Measurements from ENCODE around the gene HPRT1. TPM values are rescaled to one million over a fixed set of nuclear protein-coding genes. Genes with fewer than 3 reads are reported as not detected.

HPRT1 gene
- total RNA-seq, 1 donor from 2014 or later, result 14.1 TPM

DNA sequence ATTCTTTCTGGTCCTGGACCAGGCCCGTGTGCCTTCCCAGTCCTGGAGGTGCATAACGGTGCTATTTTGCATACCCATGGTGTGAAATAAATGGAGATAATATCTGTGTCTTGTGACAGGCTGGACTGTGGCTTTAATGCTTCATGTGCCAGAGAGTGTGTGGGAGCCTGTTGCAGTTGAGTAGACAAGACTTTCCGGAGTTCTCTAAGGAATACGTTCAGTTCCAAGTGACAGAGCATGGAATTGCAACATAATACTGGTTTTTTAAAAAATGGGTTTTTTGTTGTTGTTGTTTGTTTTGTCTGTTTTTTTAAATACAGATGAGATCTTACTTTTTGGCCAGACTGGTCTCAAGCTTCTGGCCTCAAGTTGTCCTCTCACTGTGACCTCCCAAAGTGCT, 74.0 kb downstream of the HPRT1 start:
- no peak overlapping the region for H3K4me3 ChIP-seq (ENCODE audit: low read length in 3 of 3)
- H3K27ac ChIP-seq (ENCODE audit: low read depth, low read length), result no peak overlapping the region
- H3K4me1 ChIP-seq (ENCODE audit: control insufficient read depth in 3 of 3, insufficient read depth in 3 of 3, low read length in 3 of 3), result no peaks in the 10 kb centered on the region
- peaks cover 0 to 4% (median 0%) of the 10 kb centered on the region in 3 donors for H3K27me3 ChIP-seq (ENCODE audit: control insufficient read depth in 3 of 3, insufficient read depth in 3 of 3, low read length in 3 of 3)
- no peaks in the 10 kb centered on the region for H3K36me3 ChIP-seq (ENCODE audit: control insufficient read depth in 3 of 3, insufficient read depth in 3 of 3, low read length in 3 of 3)
- no peak overlapping the region for H3K9ac ChIP-seq (ENCODE audit: low read depth in 1 of 3, low read length in 3 of 3)
- H3K9me3 ChIP-seq (ENCODE audit: control insufficient read depth in 3 of 3, low read length in 3 of 3), result no peaks in the 10 kb centered on the region

DNA sequence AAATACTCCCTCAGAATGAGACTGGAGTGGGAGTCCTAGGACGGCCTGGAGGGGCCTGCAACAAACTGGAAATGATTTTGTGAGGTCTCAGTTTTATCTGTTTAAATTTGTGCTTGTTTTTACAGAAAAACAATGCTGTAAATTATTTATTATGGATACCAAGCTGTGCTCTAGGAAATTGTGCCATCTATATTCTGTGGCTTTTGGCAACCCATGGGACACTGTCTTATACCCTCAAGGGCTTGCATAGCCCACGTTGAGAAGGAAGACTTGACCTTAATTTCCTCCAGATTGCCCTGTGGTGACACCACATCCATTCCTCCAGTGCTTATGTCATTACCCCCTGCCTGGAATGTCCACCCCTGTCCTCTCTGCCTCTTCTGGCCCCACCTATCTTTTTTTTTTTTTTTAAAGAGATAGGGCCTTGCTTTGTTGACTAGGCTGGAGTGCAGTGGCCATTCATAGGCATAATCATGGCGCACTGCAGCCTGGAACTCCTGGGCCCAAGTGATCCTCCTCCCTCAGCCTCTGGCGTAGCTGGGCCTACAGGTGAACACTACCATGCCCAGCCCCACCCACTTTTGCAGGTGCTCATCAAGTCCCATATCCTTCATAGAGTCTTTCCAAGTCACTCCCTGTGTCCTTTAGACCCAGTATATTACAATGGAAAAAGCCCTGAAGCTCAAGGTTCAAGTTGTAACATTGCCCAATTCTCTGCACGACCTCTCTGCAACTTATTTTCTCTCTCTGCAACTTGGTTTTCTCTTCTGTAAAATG, 77.4 kb downstream of the HPRT1 start:
- Histone ChIP-seq H3K27ac (ENCODE audit: low read depth, low read length) (no peak overlapping the region), H3K9me3 (ENCODE audit: control insufficient read depth in 3 of 3, low read length in 3 of 3) (no peaks in the 10 kb centered on the region)

DNA sequence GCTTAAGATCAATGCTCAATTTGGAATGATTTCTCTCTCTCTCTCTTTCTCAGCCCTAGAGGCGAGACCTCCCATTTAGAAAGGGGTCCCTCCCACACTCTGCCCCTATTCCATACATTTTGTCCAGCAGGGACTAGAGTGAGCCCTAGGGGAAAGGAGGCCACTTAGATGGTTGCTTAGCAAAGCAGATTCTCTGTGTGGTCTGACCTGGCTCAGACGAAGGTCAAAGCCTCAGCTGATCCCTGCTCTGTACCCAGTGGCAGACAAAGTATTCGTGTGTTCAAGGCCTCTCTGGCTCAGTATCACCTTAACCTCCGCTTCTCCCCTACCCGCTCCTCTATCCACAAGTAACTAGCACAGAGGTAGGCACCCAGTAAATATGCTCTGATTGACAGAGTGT, 78.4 kb downstream of the HPRT1 start:
- no peaks in the 10 kb centered on the region for H3K36me3 ChIP-seq (ENCODE audit: control insufficient read depth in 3 of 3, insufficient read depth in 3 of 3, low read length in 3 of 3)
- no peaks in the 10 kb centered on the region for H3K4me1 ChIP-seq (ENCODE audit: control insufficient read depth in 3 of 3, insufficient read depth in 3 of 3, low read length in 3 of 3)
- no peak overlapping the region for H3K4me3 ChIP-seq (ENCODE audit: low read length in 3 of 3)
- H3K9me3 ChIP-seq (ENCODE audit: control insufficient read depth in 3 of 3, low read length in 3 of 3), result no peaks in the 10 kb centered on the region
- H3K27ac ChIP-seq (ENCODE audit: low read depth, low read length), result no peak overlapping the region
- H3K9ac ChIP-seq (ENCODE audit: low read depth in 1 of 3, low read length in 3 of 3), result no peak overlapping the region
- H3K27me3 ChIP-seq (ENCODE audit: control insufficient read depth in 3 of 3, insufficient read depth in 3 of 3, low read length in 3 of 3), result peaks cover 0 to 2% (median 0%) of the 10 kb centered on the region in 3 donors

More for the DNA sequence above, 77.4 kb downstream of the HPRT1 start:
- Histone ChIP-seq H3K36me3 (ENCODE audit: control insufficient read depth in 3 of 3, insufficient read depth in 3 of 3, low read length in 3 of 3) (no peaks in the 10 kb centered on the region), H3K27me3 (ENCODE audit: control insufficient read depth in 3 of 3, insufficient read depth in 3 of 3, low read length in 3 of 3) (peaks cover 0 to 2% (median 0%) of the 10 kb centered on the region in 3 donors), H3K4me1 (ENCODE audit: control insufficient read depth in 3 of 3, insufficient read depth in 3 of 3, low read length in 3 of 3) (no peaks in the 10 kb centered on the region), H3K4me3 (ENCODE audit: low read length in 3 of 3) (no peak overlapping the region), H3K9ac (ENCODE audit: low read depth in 1 of 3, low read length in 3 of 3) (no peak overlapping the region)

DNA sequence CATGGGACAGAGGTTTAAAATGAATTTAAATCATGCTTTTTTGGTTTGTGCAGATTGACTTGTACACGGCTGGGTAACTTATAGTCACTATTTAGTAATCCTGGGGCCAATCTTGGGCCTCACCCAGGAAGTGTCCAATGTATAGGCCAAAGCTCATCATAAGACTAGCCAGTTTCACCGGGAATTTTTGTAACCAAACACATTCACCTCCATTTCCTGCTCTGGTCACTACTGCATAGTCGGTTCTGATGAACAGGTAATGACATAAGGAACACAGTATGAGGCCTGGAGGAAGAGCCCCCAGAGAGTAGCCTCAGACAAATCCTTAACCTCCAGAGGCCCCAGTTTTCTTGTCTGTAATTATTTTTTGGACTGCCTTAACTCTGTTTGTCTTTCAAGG, 81.9 kb downstream of the HPRT1 start:
- Histone ChIP-seq H3K4me1 (ENCODE audit: control insufficient read depth in 3 of 3, insufficient read depth in 3 of 3, low read length in 3 of 3) (peaks cover 3 to 8% (median 3%) of the 10 kb centered on the region in 3 donors), H3K9ac (ENCODE audit: low read depth in 1 of 3, low read length in 3 of 3) (no peak overlapping the region), H3K36me3 (ENCODE audit: control insufficient read depth in 3 of 3, insufficient read depth in 3 of 3, low read length in 3 of 3) (no peaks in the 10 kb centered on the region), H3K27me3 (ENCODE audit: control insufficient read depth in 3 of 3, insufficient read depth in 3 of 3, low read length in 3 of 3) (peaks cover 0 to 8% (median 1%) of the 10 kb centered on the region in 3 donors), H3K27ac (ENCODE audit: low read depth, low read length) (no peak overlapping the region), H3K9me3 (ENCODE audit: control insufficient read depth in 3 of 3, low read length in 3 of 3) (no peaks in the 10 kb centered on the region), H3K4me3 (ENCODE audit: low read length in 3 of 3) (no peak overlapping the region)

DNA sequence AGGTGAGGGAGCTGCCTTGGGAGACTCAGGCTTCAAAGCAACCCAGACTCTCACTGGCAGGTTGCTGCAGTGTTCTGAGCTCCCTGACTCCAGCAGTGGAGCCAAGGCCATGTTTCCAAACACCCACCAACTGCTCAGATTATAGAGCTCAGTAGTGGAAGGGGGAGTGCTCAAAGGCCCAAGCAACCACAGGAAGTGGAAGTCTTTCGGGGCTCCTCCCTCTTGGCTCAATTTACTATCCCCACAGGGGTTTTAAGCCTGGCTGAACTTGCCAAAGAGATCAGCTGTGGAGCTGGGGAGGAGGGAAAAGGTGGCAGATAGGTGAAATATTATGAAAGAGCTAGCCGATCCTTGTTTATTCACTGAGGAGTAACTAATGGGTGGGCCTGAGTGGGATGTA, 82.5 kb downstream of the HPRT1 start:
- peaks cover 3 to 8% (median 3%) of the 10 kb centered on the region in 3 donors for H3K4me1 ChIP-seq (ENCODE audit: control insufficient read depth in 3 of 3, insufficient read depth in 3 of 3, low read length in 3 of 3)
- peaks cover 0 to 8% (median 7%) of the 10 kb centered on the region in 3 donors for H3K27me3 ChIP-seq (ENCODE audit: control insufficient read depth in 3 of 3, insufficient read depth in 3 of 3, low read length in 3 of 3)
- H3K27ac ChIP-seq (ENCODE audit: low read depth, low read length), result no peak overlapping the region

DNA sequence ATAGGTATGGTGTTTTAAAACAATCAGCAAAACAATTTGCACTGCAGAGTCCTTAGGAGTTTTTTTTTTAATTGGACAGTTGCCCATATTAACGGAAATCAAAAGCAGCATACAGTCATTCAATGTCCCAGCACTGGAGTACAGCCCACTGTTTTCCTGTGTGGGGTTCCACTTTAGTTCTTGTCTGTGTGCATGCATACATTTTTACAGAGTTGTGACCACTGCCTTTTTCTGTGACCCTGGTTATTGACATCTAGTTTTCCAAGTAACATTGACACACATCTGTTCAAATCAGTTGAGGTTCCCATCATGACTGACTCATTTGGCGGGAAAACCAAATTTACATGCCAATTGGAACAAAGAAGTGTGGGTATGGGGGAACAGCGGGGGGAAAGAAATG, 83.3 kb downstream of the HPRT1 start:
- no peak overlapping the region for H3K9ac ChIP-seq (ENCODE audit: low read depth in 1 of 3, low read length in 3 of 3)
- peaks cover 3 to 8% (median 3%) of the 10 kb centered on the region in 3 donors for H3K4me1 ChIP-seq (ENCODE audit: control insufficient read depth in 3 of 3, insufficient read depth in 3 of 3, low read length in 3 of 3)
- no peak overlapping the region for H3K27ac ChIP-seq (ENCODE audit: low read depth, low read length)
- H3K4me3 ChIP-seq (ENCODE audit: low read length in 3 of 3), result no peak overlapping the region
- H3K9me3 ChIP-seq (ENCODE audit: control insufficient read depth in 3 of 3, low read length in 3 of 3), result no peaks in the 10 kb centered on the region
- H3K36me3 ChIP-seq (ENCODE audit: control insufficient read depth in 3 of 3, insufficient read depth in 3 of 3, low read length in 3 of 3), result no peaks in the 10 kb centered on the region
- peaks cover 0 to 12% (median 8%) of the 10 kb centered on the region in 3 donors for H3K27me3 ChIP-seq (ENCODE audit: control insufficient read depth in 3 of 3, insufficient read depth in 3 of 3, low read length in 3 of 3)

More for the DNA sequence above, 82.5 kb downstream of the HPRT1 start:
- H3K36me3 ChIP-seq (ENCODE audit: control insufficient read depth in 3 of 3, insufficient read depth in 3 of 3, low read length in 3 of 3), result no peaks in the 10 kb centered on the region
- H3K4me3 ChIP-seq (ENCODE audit: low read length in 3 of 3), result no peak overlapping the region
- no peak overlapping the region for H3K9ac ChIP-seq (ENCODE audit: low read depth in 1 of 3, low read length in 3 of 3)
- H3K9me3 ChIP-seq (ENCODE audit: control insufficient read depth in 3 of 3, low read length in 3 of 3), result no peaks in the 10 kb centered on the region

DNA sequence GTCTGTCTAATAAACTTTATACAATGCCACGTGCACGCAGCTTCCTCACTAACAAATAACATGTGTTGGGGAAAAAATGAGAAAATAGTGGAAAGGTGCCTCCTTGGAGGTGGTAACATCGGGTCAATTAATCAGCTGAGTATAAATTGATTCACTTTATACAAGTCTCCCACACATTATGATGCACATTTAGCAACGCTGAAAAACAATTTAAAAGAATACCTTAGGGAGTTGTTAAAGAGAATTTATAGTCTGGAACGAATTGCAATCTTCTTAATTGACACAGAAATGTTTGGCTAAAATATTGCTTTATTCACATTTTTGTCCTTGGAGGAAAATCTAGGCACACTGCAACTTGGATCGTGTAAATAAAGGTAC, 84.2 kb downstream of the HPRT1 start:
- Histone ChIP-seq H3K4me3 (ENCODE audit: low read length in 3 of 3) (no peak overlapping the region), H3K27me3 (ENCODE audit: control insufficient read depth in 3 of 3, insufficient read depth in 3 of 3, low read length in 3 of 3) (peaks cover 0 to 16% (median 8%) of the 10 kb centered on the region in 3 donors), H3K9me3 (ENCODE audit: control insufficient read depth in 3 of 3, low read length in 3 of 3) (no peaks in the 10 kb centered on the region), H3K4me1 (ENCODE audit: control insufficient read depth in 3 of 3, insufficient read depth in 3 of 3, low read length in 3 of 3) (peaks cover 3 to 10% (median 9%) of the 10 kb centered on the region in 3 donors), H3K27ac (ENCODE audit: low read depth, low read length) (no peak overlapping the region), H3K36me3 (ENCODE audit: control insufficient read depth in 3 of 3, insufficient read depth in 3 of 3, low read length in 3 of 3) (no peaks in the 10 kb centered on the region), H3K9ac (ENCODE audit: low read depth in 1 of 3, low read length in 3 of 3) (no peak overlapping the region)

DNA sequence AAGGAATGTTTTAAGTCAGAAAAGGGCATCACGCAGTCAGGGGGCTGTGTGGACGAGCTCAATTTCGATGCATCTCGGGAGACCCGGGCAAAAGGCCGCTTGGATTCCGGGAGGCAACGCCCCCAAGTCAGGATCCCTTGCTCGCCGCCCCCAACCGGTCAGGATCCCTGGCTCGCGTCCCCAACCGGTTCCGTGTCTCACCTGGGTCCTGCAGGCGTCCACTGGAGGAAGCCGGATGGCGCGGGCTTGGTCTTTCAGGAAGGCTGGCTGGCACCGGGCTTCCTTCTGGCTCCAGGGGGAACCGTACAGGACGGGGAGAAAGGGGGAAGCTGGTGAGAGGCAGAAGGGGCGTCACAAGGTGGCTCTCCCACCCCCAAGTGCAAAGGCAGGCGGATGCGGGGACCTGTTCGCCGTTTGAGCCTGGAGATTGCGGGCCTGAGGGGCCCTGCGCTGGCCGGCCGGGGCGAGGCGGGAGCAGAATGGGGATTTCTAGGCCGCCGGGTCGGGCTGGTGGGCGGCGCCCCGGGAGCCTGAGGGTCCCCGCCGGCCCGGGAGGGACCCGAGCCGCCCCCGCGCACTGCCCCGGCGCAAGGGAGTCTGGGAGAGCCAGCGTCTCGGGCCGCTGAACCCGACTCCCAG, 84.7 kb downstream of the HPRT1 start:
- no peak overlapping the region for H3K27ac ChIP-seq (ENCODE audit: low read depth, low read length)
- no peaks in the 10 kb centered on the region for H3K36me3 ChIP-seq (ENCODE audit: control insufficient read depth in 3 of 3, insufficient read depth in 3 of 3, low read length in 3 of 3)
- H3K27me3 ChIP-seq (ENCODE audit: control insufficient read depth in 3 of 3, insufficient read depth in 3 of 3, low read length in 3 of 3), result peaks cover 0 to 18% (median 8%) of the 10 kb centered on the region in 3 donors
- H3K9ac ChIP-seq (ENCODE audit: low read depth in 1 of 3, low read length in 3 of 3), result peak overlapping the region in 1 of 3 donors; percentile 16
- H3K4me3 ChIP-seq (ENCODE audit: low read length in 3 of 3), result peak overlapping the region in 1 of 3 donors; percentile 41
- H3K9me3 ChIP-seq (ENCODE audit: control insufficient read depth in 3 of 3, low read length in 3 of 3), result no peaks in the 10 kb centered on the region
- peaks cover 3 to 13% (median 11%) of the 10 kb centered on the region in 3 donors for H3K4me1 ChIP-seq (ENCODE audit: control insufficient read depth in 3 of 3, insufficient read depth in 3 of 3, low read length in 3 of 3)

DNA sequence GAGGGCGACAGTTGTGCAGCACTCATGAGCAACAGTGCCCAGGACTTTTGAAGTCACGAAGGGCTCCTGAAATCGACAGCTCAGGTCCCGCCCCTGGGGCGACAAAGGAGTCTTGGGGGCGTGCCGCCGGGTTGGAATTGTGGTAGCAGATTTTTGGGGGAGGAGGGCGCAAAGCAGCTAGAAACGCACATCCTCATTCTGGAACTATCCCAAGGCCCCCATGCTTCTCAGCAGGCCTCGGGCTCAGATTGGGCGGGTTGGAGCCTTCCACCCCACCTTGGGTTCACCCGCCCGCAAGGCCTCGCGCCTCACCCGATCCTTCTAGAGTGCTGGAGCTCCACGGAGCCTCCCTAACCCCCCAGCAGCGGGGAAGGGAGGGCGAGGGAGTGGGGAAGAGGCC, 85.5 kb downstream of the HPRT1 start:
- Histone ChIP-seq H3K27me3 (ENCODE audit: control insufficient read depth in 3 of 3, insufficient read depth in 3 of 3, low read length in 3 of 3) (peaks cover 4 to 18% (median 8%) of the 10 kb centered on the region in 3 donors), H3K36me3 (ENCODE audit: control insufficient read depth in 3 of 3, insufficient read depth in 3 of 3, low read length in 3 of 3) (no peaks in the 10 kb centered on the region), H3K27ac (ENCODE audit: low read depth, low read length) (no peak overlapping the region), H3K9me3 (ENCODE audit: control insufficient read depth in 3 of 3, low read length in 3 of 3) (no peaks in the 10 kb centered on the region), H3K9ac (ENCODE audit: low read depth in 1 of 3, low read length in 3 of 3) (no peak overlapping the region), H3K4me1 (ENCODE audit: control insufficient read depth in 3 of 3, insufficient read depth in 3 of 3, low read length in 3 of 3) (peaks cover 3 to 19% (median 15%) of the 10 kb centered on the region in 3 donors), H3K4me3 (ENCODE audit: low read length in 3 of 3) (no peak overlapping the region)

DNA sequence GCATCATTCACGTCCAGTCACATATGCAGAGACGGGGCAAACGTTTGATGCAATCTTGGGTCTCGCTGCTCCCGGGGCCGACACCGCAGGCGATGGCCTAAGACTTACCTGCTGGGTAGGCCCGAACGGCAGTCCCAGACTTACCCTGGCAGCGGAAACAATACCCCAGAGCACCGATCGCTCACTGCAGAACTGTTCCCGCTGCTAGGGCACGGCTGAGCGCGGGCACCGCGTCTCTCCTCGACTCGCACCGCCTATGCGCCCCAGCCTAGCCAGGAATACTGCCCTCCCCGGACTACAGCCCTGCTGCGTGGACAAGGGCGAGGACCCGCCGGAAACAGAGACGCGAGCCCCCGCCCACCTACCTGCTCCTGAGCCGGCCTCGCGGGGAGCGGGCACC, 86.2 kb downstream of the HPRT1 start:
- Histone ChIP-seq H3K4me3 (ENCODE audit: low read length in 3 of 3) (no peak overlapping the region), H3K9ac (ENCODE audit: low read depth in 1 of 3, low read length in 3 of 3) (no peak overlapping the region), H3K27ac (ENCODE audit: low read depth, low read length) (no peak overlapping the region), H3K4me1 (ENCODE audit: control insufficient read depth in 3 of 3, insufficient read depth in 3 of 3, low read length in 3 of 3) (peaks cover 3 to 19% (median 15%) of the 10 kb centered on the region in 3 donors), H3K9me3 (ENCODE audit: control insufficient read depth in 3 of 3, low read length in 3 of 3) (no peaks in the 10 kb centered on the region), H3K36me3 (ENCODE audit: control insufficient read depth in 3 of 3, insufficient read depth in 3 of 3, low read length in 3 of 3) (no peaks in the 10 kb centered on the region), H3K27me3 (ENCODE audit: control insufficient read depth in 3 of 3, insufficient read depth in 3 of 3, low read length in 3 of 3) (peaks cover 4 to 18% (median 8%) of the 10 kb centered on the region in 3 donors)

Data from skeletal muscle tissue (tissue), 4 donors.